ENCODE results near the gene RPS6KA2. TPM values are rescaled to one million over a fixed set of nuclear protein-coding genes. Genes with fewer than 3 reads are reported as not detected.

RPS6KA2 gene
- total RNA-seq, 3 donors from 2014 or later = 8.6 to 21.3 (median 18.7) TPM

DNA sequence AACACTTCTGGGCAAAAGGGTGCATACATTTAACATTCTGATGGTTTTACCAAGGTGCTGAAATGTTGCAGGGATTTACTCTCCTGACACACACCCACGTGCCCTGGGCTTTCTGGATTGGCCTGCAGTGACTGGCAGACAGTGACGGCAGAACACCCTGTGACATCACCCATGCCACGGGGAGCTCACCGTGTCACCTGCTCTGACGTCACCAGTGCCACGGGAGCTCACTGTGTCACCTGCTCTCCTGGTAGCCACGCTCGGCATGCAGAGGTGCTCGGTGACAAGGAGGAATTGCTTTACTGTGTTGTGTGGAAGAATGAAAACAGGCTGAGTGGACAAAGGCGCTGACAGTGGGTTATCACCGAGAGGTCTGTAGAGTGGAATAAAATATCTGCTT, 139.9 kb downstream of the RPS6KA2 start:
- H3K4me3 ChIP-seq = no peak overlapping the region
- TF ChIP-seq, protein P1, sequence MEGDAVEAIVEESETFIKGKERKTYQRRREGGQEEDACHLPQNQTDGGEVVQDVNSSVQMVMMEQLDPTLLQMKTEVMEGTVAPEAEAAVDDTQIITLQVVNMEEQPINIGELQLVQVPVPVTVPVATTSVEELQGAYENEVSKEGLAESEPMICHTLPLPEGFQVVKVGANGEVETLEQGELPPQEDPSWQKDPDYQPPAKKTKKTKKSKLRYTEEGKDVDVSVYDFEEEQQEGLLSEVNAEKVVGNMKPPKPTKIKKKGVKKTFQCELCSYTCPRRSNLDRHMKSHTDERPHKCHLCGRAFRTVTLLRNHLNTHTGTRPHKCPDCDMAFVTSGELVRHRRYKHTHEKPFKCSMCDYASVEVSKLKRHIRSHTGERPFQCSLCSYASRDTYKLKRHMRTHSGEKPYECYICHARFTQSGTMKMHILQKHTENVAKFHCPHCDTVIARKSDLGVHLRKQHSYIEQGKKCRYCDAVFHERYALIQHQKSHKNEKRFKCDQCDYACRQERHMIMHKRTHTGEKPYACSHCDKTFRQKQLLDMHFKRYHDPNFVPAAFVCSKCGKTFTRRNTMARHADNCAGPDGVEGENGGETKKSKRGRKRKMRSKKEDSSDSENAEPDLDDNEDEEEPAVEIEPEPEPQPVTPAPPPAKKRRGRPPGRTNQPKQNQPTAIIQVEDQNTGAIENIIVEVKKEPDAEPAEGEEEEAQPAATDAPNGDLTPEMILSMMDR (IDR thresholded peaks at IDR 0.05) = no peak
- no peaks in the 10 kb centered on the region for H3K9me3 ChIP-seq
- no peaks in the 10 kb centered on the region for H3K4me1 ChIP-seq (ENCODE audit: low read depth)
- DNase-seq (no peak), ATAC-seq (no peak)
- H3K36me3 ChIP-seq (ENCODE audit: low read depth) = no peaks in the 10 kb centered on the region
- intact Hi-C loops (cut with DNase I, micrococcal nuclease) = no loop called here

DNA sequence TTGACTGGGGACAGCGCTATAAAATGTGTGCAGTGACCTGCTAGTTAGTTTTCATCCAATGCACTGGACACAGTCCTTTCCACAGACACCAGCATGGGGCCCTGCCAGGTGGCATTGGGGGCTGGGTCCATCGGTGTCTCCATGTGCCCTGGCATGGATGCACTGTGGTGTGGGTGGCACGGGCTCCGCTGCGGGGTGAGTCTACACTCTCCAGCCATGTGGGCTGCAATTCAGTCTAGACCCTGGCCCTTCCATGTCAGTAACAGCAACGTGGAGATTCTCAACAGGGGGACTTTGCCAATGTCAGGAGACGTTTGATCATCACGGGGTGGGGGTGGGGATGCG, 140.5 kb downstream of the RPS6KA2 start:
- H3K4me1 ChIP-seq (ENCODE audit: low read depth) = no peaks in the 10 kb centered on the region
- no peaks in the 10 kb centered on the region for H3K36me3 ChIP-seq (ENCODE audit: low read depth)
- intact Hi-C loops (cut with DNase I, micrococcal nuclease) = no loop called here
- H3K9me3 ChIP-seq = no peaks in the 10 kb centered on the region
- TF ChIP-seq, protein P1 (IDR thresholded peaks at IDR 0.05) = no peak
- DNase-seq = no peak
- no peak for ATAC-seq
- H3K4me3 ChIP-seq = no peak overlapping the region

DNA sequence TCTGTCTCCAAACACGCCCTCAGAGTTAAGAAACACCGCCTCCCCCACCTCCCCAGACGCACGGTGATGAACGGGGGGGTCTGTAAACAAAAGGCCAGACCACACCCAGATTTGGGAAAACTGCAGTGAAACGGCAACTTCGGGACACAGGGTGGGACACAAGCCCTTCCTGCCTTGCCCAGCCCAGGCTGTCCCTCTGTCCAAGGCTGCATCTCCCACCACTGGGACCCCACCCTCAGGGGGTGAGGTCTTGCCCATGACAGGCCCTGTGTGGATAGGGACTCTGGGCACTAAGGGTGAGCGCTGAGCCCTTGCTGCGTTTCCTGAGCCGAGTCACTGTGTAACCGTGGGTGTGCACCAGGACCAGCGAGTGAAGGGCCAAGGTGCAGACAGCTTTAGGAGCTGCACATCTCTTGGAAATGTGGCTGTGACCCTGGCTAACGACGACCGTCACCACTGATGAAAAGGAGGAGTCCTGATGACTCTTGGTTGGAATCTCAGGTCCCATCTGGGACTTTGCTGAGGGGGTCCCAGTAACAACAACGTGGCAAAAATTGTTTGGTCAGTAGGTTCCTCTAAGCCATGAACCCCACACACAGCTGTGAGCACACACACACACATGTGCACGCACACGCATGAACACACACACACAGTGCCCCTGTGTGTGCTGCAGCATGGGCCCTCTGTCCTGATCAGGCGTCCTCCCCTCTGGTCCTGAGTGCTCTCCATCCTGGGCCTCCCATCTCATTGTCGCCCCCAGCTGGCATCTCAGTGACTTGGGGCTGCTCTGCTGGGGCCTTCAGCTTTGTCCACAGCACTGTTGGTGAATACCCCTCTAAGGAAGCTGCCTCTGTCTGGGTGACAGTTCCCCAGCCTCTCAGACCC, 141.2 kb downstream of the RPS6KA2 start:
- intact Hi-C loops (cut with DNase I, micrococcal nuclease) = no loop called here
- peak in 1 of 3 donors; percentile 12 for DNase-seq
- TF ChIP-seq, protein P1 (IDR thresholded peaks at IDR 0.05) = no peak
- no peaks in the 10 kb centered on the region for H3K9me3 ChIP-seq
- H3K36me3 ChIP-seq (ENCODE audit: low read depth) = no peaks in the 10 kb centered on the region
- ATAC-seq = no peak
- no peaks in the 10 kb centered on the region for H3K4me1 ChIP-seq (ENCODE audit: low read depth)
- no peak overlapping the region for H3K4me3 ChIP-seq

DNA sequence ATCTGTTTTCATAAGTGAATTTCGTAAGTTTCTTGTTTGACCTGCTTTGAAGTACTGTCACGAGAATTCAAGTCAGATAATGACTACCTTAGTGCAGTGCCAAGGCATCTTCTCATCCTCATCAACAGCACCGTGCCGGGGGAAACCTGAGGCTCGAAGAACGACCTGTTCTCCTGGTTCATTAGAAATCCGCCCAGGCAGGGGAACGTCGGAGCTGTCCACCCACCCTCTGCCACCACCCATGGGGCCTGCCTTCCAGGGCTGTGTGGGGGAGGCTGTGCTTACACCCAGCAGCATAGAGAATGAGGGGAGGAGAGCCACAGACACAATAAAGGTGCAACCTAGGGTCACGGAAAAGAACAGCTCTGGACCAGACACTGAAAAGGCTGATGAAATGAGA, 142.2 kb downstream of the RPS6KA2 start:
- ATAC-seq = no peak
- intact Hi-C loops (cut with DNase I, micrococcal nuclease) = no loop called here
- no peaks in the 10 kb centered on the region for H3K4me1 ChIP-seq (ENCODE audit: low read depth)
- H3K36me3 ChIP-seq (ENCODE audit: low read depth) = no peaks in the 10 kb centered on the region
- DNase-seq = peak in 1 of 3 donors; percentile 14
- H3K9me3 ChIP-seq = no peaks in the 10 kb centered on the region
- no peak overlapping the region for H3K4me3 ChIP-seq
- TF ChIP-seq, protein P1 (IDR thresholded peaks at IDR 0.05) = no peak

DNA sequence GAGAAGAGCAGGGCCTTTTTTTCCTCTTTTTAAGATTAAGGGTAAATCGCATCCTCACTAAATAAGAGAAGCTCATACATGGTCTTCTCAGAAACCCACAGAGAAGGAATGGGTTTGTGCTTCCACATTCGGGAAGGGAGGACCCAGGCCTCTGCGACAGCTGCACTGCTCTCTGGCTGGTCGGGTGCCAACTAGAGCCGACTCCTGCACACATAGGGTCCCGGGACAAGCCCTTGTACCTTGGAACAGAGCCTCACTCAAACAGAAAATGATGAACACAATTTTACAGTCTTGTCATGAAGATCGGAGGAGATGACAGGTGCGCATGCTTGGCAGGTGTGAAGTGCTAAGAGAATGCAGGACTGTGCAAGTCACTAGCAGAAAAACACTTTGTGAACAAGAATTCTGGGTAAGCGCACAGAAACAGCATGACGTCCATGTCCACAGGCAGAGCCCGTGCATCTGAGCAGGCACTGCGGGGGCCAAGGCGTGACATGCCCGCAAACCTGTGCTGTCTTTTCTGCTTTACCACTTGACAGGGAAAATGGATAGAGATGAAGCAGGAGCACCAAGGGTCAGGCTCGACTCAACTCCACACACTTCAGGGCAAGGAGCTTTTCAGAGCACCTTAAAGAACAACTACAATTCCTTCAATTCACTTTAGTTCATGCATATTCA, 143.3 kb downstream of the RPS6KA2 start:
- no peaks in the 10 kb centered on the region for H3K36me3 ChIP-seq (ENCODE audit: low read depth)

More for the DNA sequence above, 143.3 kb downstream of the RPS6KA2 start:
- Histone ChIP-seq H3K9me3 (no peaks in the 10 kb centered on the region), H3K4me3 (no peak overlapping the region), H3K4me1 (ENCODE audit: low read depth) (no peaks in the 10 kb centered on the region)
- intact Hi-C loops (cut with DNase I, micrococcal nuclease) = no loop called here
- TF ChIP-seq, protein P1 (IDR thresholded peaks at IDR 0.05) = no peak
- DNase-seq (peak in 1 of 3 donors; percentile 3), ATAC-seq (no peak)

Data from mucosa of descending colon (tissue), 3 donors.